ENCODE data around the gene RNGTT. TPM values are rescaled to one million over a fixed set of nuclear protein-coding genes. Genes with fewer than 3 reads are reported as not detected.

Gene RNGTT
- total RNA-seq, 6 donors from 2014 or later: 8.9 to 22.4 (median 12.5) TPM

DNA sequence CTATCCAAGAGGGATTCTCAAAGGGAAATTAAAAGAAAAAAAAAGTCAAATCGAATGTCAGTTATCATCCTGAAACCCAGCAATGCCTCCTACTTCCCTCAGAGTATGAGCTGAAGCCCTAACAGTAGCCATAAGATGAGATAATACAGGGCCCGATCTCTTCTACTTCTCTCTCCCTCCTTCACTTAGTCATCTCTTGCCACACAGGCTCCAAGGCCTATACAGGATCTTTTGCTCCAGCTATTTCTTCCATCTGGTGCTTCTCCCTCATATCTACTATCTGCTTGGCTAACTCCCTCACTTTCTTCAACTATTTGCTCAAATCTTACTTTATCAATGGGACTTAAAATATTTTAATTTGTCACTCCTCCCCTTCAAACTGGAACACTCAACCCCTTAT is 215.3 kb downstream of the RNGTT start:
- Histone ChIP-seq H3K36me3 (no peaks in the 10 kb centered on the region), H3K27me3 (no peaks in the 10 kb centered on the region), H3K27ac (no peak overlapping the region), H3K4me1 (no peaks in the 10 kb centered on the region), H3K4me3 (no peak overlapping the region), H3K9me3 (no peaks in the 10 kb centered on the region)
- 97 to 100% methylated on average over 2 of the region's 2 CpGs for WGBS, 2 donors
- DNase-seq (no peak), ATAC-seq (ENCODE audit: low FRiP score in 2 of 2) (no peak)
- no peak for TF ChIP-seq POLR2A (IDR thresholded peaks at IDR 0.05)
- TF ChIP-seq, protein P1, sequence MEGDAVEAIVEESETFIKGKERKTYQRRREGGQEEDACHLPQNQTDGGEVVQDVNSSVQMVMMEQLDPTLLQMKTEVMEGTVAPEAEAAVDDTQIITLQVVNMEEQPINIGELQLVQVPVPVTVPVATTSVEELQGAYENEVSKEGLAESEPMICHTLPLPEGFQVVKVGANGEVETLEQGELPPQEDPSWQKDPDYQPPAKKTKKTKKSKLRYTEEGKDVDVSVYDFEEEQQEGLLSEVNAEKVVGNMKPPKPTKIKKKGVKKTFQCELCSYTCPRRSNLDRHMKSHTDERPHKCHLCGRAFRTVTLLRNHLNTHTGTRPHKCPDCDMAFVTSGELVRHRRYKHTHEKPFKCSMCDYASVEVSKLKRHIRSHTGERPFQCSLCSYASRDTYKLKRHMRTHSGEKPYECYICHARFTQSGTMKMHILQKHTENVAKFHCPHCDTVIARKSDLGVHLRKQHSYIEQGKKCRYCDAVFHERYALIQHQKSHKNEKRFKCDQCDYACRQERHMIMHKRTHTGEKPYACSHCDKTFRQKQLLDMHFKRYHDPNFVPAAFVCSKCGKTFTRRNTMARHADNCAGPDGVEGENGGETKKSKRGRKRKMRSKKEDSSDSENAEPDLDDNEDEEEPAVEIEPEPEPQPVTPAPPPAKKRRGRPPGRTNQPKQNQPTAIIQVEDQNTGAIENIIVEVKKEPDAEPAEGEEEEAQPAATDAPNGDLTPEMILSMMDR (IDR thresholded peaks at IDR 0.05): no peak
- TF ChIP-seq EP300 (IDR thresholded peaks at IDR 0.05): no peak
- no peak for TF ChIP-seq POLR2AphosphoS5 (IDR thresholded peaks at IDR 0.05)

- ATAC-seq (ENCODE audit: low FRiP score in 2 of 2): no peak
Measured at GRCh38 chr6:88741939-88742338, 221.5 kb downstream of the RNGTT start.

GRCh38 chr6:88741071-88741470 is 222.3 kb downstream of the RNGTT start:
- 98% methylated on average over 7 of the region's 7 CpGs for WGBS, 2 donors
- Histone ChIP-seq H3K4me3 (no peak overlapping the region), H3K27me3 (no peaks in the 10 kb centered on the region), H3K27ac (no peak overlapping the region), H3K36me3 (no peaks in the 10 kb centered on the region), H3K9me3 (no peaks in the 10 kb centered on the region), H3K4me1 (no peaks in the 10 kb centered on the region)
- TF ChIP-seq, protein P1 (IDR thresholded peaks at IDR 0.05): no peak
- TF ChIP-seq POLR2AphosphoS5 (IDR thresholded peaks at IDR 0.05) (no peak), POLR2A (IDR thresholded peaks at IDR 0.05) (no peak), EP300 (IDR thresholded peaks at IDR 0.05) (no peak)
- ATAC-seq (ENCODE audit: low FRiP score in 2 of 2) (no peak), DNase-seq (no peak)

More at GRCh38 chr6:88741939-88742338, 221.5 kb downstream of the RNGTT start:
- WGBS, 2 donors: 73 to 74% methylated on average over 1 of the region's 1 CpG
- H3K9me3 ChIP-seq: no peaks in the 10 kb centered on the region
- no peak for DNase-seq
- H3K27me3 ChIP-seq: no peaks in the 10 kb centered on the region
- H3K36me3 ChIP-seq: no peaks in the 10 kb centered on the region
- H3K4me1 ChIP-seq: no peaks in the 10 kb centered on the region
- TF ChIP-seq POLR2A (IDR thresholded peaks at IDR 0.05) (no peak), POLR2AphosphoS5 (IDR thresholded peaks at IDR 0.05) (no peak), EP300 (IDR thresholded peaks at IDR 0.05) (no peak)
- TF ChIP-seq, protein P1 (IDR thresholded peaks at IDR 0.05): no peak
- no peak overlapping the region for H3K27ac ChIP-seq
- H3K4me3 ChIP-seq: no peak overlapping the region

- H3K27ac ChIP-seq: no peak overlapping the region
- ATAC-seq (ENCODE audit: low FRiP score in 2 of 2): no peak
- no peaks in the 10 kb centered on the region for H3K4me1 ChIP-seq
- no peak overlapping the region for H3K4me3 ChIP-seq
- DNase-seq: no peak
- H3K36me3 ChIP-seq: no peaks in the 10 kb centered on the region
- H3K27me3 ChIP-seq: no peaks in the 10 kb centered on the region
- 92 to 95% methylated on average over 4 of the region's 4 CpGs for WGBS, 2 donors
- no peaks in the 10 kb centered on the region for H3K9me3 ChIP-seq
- TF ChIP-seq EP300 (IDR thresholded peaks at IDR 0.05): no peak
- TF ChIP-seq POLR2A (IDR thresholded peaks at IDR 0.05): no peak
- no peak for TF ChIP-seq POLR2AphosphoS5 (IDR thresholded peaks at IDR 0.05)
- TF ChIP-seq, protein P1 (IDR thresholded peaks at IDR 0.05): no peak
Measured at GRCh38 chr6:88734544-88734943, 228.9 kb downstream of the RNGTT start.

DNA sequence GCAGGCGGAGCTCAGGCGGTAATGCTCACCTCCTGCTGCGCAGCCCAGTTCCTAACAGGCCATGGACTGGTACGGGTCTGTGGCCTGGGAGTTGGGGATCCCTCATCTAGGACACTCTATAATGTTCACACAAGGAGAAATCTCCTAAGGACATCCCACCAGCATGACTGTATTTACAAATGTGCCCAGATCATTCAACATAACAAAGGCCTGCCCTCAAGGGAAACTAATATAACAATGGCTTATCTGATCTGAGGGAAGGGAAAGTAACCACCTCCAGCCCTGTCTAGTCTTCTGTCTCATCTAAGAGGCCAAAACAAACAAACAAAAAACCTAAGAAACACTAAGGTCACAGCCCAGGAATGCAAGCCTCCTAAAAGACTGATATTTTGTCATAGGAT is 232.8 kb downstream of the RNGTT start:
- no peak for DNase-seq
- no peak for ATAC-seq (ENCODE audit: low FRiP score in 2 of 2)
- Histone ChIP-seq H3K9me3 (no peaks in the 10 kb centered on the region), H3K36me3 (no peaks in the 10 kb centered on the region), H3K27ac (no peak overlapping the region), H3K27me3 (no peaks in the 10 kb centered on the region), H3K4me1 (no peaks in the 10 kb centered on the region), H3K4me3 (no peak overlapping the region)
- 96 to 97% methylated on average over 4 of the region's 4 CpGs for WGBS, 2 donors
- TF ChIP-seq, protein P1 (IDR thresholded peaks at IDR 0.05): no peak

Measured in upper lobe of left lung (tissue), 6 donors.